OCI-LY1 (cell line): ENCODE results near the gene FABP1.

Experiments used
- CTCF ChIP-seq: fragments of 200-600 bp; sonication (generic), shearing (Covaris generic); IDR thresholded peaks from 2 replicates; pipeline ENCODE4 v1.5.1; 2017; ENCODE audit warnings: mild to moderate bottlenecking, antibody characterized with exemption, low read length, moderate library complexity, mixed read lengths
- EZH2 ChIP-seq: fragments of 200-600 bp; sonication (generic), shearing (Covaris generic); IDR thresholded peaks from 2 replicates; pipeline ENCODE4 v1.8.0; 2017; ENCODE audit warnings: borderline replicate concordance, mixed run types, mild to moderate bottlenecking, antibody characterized with exemption, low read length, moderate library complexity, mixed read lengths

- TF ChIP-seq CTCF (no peak), EZH2 (no peak)
Measured at GRCh38 chr2:88160517-88160916, 32.7 kb upstream of the FABP1 start.
